Smooth muscle cell (in vitro differentiated cells): ENCODE results near the gene RAI1. TPM values are rescaled to one million over a fixed set of nuclear protein-coding genes. Genes with fewer than 3 reads are reported as not detected.
"Not testable (repeated sequence)": the region's sequence is repeated elsewhere in the genome, so short reads cannot be mapped to it uniquely, and the experiment has no call there.

ENCODE experiments used
- DNase-seq: peaks from one replicate; lab custom pipeline; 2025; ENCODE audit not compliant: unreplicated experiment; lab: John Stamatoyannopoulos, UW
- H2AFZ ChIP-seq: fragments of 200-600 bp; sonication (generic); 2 replicates; pipeline ENCODE4 v1.6.0; 2016; ENCODE audit warnings: antibody characterized with exemption, low read depth, mild to moderate bottlenecking
- H3F3A ChIP-seq: fragments of 200-600 bp; sonication (generic); 2 replicates; pipeline ENCODE4 v1.6.0; 2017; ENCODE audit warnings: antibody characterized with exemption, low read depth
- H3K27ac ChIP-seq: fragments of 200-600 bp; sonication (generic); 2 replicates; pipeline ENCODE4 v1.5.1; 2016; ENCODE audit warnings: low read depth, mild to moderate bottlenecking
- H3K27me3 ChIP-seq: fragments of 200-600 bp; sonication (generic); 2 replicates; pipeline ENCODE4 v1.6.1; 2016; ENCODE audit warnings: low read depth, mild to moderate bottlenecking
- H3K36me3 ChIP-seq: fragments of 200-600 bp; sonication (generic); 2 replicates; pipeline ENCODE4 v1.5.1; 2016; ENCODE audit warnings: low read depth
- H3K4me1 ChIP-seq: fragments of 200-600 bp; sonication (generic); 2 replicates; pipeline ENCODE4 v1.5.1; 2016; ENCODE audit warnings: low read depth
- H3K4me2 ChIP-seq: fragments of 200-600 bp; sonication (generic); 2 replicates; pipeline ENCODE4 v1.6.0; 2016; ENCODE audit warnings: mild to moderate bottlenecking
- H3K4me3 ChIP-seq: fragments of 200-600 bp; sonication (generic); 2 replicates; pipeline ENCODE4 v1.5.1; 2016; ENCODE audit warnings: mild to moderate bottlenecking
- H3K79me2 ChIP-seq: fragments of 200-600 bp; sonication (generic); 2 replicates; pipeline ENCODE4 v1.6.0; 2016; ENCODE audit warnings: low read depth, mild to moderate bottlenecking
- H3K9ac ChIP-seq: fragments of 200-600 bp; sonication (generic); 2 replicates; pipeline ENCODE4 v1.6.0; 2016; ENCODE audit warnings: low read depth
- H3K9me3 ChIP-seq: fragments of 200-600 bp; sonication (generic); replicated peaks from 2 replicates; pipeline ENCODE4 v1.5.1; 2016; ENCODE audit warnings: low read depth
- H4K20me1 ChIP-seq: fragments of 200-600 bp; sonication (generic); 2 replicates; pipeline ENCODE4 v1.6.0; 2016; ENCODE audit warnings: low read depth
- WGBS: methylation state at CpG from one replicate; pipeline ENCODE4 v1.1.7; 2016; ENCODE audit warnings: low lambda C conversion rate; 5-methylcytosine and 5-hydroxymethylcytosine counted together
- polyA plus RNA-seq: library from polyadenylated mRNA; unstranded; fragments of >200 nt; fragmentation: Nextera tagmentation; extraction: Ambion mirVana; gene quantifications from 2 replicates; pipeline ENCODE4 v1.2.1, GENCODE V29; 2016
- total RNA-seq: library from RNA; depleted of rRNA; stranded (reverse); fragments of >200 nt; gene quantifications from 2 replicates; pipeline ENCODE4 v1.2.3, GENCODE V29; 2014
- TF ChIP-seq, protein P1 (sequence below): fragments of 200-600 bp; sonication (generic); IDR thresholded peaks from 2 replicates; pipeline ENCODE4 v1.5.1; 2017; ENCODE audit warnings: borderline replicate concordance, mild to moderate bottlenecking, antibody characterized with exemption; ENCODE audit not compliant: insufficient read depth, poor library complexity, severe bottlenecking

The RAI1 gene, protein sequence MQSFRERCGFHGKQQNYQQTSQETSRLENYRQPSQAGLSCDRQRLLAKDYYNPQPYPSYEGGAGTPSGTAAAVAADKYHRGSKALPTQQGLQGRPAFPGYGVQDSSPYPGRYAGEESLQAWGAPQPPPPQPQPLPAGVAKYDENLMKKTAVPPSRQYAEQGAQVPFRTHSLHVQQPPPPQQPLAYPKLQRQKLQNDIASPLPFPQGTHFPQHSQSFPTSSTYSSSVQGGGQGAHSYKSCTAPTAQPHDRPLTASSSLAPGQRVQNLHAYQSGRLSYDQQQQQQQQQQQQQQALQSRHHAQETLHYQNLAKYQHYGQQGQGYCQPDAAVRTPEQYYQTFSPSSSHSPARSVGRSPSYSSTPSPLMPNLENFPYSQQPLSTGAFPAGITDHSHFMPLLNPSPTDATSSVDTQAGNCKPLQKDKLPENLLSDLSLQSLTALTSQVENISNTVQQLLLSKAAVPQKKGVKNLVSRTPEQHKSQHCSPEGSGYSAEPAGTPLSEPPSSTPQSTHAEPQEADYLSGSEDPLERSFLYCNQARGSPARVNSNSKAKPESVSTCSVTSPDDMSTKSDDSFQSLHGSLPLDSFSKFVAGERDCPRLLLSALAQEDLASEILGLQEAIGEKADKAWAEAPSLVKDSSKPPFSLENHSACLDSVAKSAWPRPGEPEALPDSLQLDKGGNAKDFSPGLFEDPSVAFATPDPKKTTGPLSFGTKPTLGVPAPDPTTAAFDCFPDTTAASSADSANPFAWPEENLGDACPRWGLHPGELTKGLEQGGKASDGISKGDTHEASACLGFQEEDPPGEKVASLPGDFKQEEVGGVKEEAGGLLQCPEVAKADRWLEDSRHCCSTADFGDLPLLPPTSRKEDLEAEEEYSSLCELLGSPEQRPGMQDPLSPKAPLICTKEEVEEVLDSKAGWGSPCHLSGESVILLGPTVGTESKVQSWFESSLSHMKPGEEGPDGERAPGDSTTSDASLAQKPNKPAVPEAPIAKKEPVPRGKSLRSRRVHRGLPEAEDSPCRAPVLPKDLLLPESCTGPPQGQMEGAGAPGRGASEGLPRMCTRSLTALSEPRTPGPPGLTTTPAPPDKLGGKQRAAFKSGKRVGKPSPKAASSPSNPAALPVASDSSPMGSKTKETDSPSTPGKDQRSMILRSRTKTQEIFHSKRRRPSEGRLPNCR (N-terminal part only)
- total RNA-seq (11.1 and 12.2 TPM in 2 replicates), polyA plus RNA-seq (17.6 and 19.2 TPM in 2 replicates)

DNA sequence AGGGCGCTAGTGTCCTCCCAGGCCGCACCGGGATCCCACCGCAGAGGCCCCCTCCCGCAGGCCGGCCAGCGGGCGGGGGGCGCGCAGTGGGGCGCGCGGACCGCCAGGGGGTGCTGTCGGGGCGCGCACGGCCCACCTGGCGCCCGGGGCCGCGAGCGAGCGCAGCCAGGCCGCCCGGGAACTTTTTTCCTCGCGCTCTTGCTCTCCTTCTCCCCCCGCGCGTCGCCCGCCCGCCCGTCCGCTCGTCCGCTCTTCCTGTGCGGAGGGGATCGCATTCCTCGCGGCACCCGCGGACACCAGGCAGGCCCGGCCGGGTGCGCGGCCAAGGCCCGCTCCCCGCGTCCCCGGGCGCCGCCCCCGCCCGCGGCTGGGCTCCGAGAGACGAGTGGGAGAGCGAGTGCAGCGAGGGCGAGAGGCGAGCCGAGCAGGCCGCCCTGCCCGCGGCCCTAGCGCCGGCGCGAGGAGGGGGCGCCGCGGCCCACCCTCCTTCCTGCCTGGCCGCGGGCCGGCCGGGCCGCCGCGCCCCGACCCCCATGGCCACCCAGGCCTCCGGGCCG is at the start of gene RAI1:
Gene RAI1, plus strand, starts transcription at position 272 of the 557 bp plus-strand sequence. CDS start 111,491 bp downstream, outside the sequence.
- Histone ChIP-seq H3K27ac (peak within 1 kb of the TSS; percentile 99), H3K27me3 (no peaks in the 10 kb centered on the region), H4K20me1 (peaks cover 11% of the 10 kb centered on the region), H3F3A (peaks cover 31% of the 10 kb centered on the region), H3K36me3 (no peaks in the 10 kb centered on the region), H3K9me3 (no peaks in the 10 kb centered on the region), H2AFZ (peak within 1 kb of the TSS; percentile 81), H3K4me1 (peaks cover 17% of the 10 kb centered on the region), H3K79me2 (peaks cover 39% of the 10 kb centered on the region), H3K4me3 (peak within 1 kb of the TSS; percentile 92), H3K4me2 (peak within 1 kb of the TSS; percentile 98), H3K9ac (peak within 1 kb of the TSS; percentile 99)
- under 1% methylated on average over 27 of the region's 84 CpGs for WGBS
- TF ChIP-seq, protein P1, sequence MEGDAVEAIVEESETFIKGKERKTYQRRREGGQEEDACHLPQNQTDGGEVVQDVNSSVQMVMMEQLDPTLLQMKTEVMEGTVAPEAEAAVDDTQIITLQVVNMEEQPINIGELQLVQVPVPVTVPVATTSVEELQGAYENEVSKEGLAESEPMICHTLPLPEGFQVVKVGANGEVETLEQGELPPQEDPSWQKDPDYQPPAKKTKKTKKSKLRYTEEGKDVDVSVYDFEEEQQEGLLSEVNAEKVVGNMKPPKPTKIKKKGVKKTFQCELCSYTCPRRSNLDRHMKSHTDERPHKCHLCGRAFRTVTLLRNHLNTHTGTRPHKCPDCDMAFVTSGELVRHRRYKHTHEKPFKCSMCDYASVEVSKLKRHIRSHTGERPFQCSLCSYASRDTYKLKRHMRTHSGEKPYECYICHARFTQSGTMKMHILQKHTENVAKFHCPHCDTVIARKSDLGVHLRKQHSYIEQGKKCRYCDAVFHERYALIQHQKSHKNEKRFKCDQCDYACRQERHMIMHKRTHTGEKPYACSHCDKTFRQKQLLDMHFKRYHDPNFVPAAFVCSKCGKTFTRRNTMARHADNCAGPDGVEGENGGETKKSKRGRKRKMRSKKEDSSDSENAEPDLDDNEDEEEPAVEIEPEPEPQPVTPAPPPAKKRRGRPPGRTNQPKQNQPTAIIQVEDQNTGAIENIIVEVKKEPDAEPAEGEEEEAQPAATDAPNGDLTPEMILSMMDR, result peak; percentile 55
- peak; percentile 53 for DNase-seq

DNA sequence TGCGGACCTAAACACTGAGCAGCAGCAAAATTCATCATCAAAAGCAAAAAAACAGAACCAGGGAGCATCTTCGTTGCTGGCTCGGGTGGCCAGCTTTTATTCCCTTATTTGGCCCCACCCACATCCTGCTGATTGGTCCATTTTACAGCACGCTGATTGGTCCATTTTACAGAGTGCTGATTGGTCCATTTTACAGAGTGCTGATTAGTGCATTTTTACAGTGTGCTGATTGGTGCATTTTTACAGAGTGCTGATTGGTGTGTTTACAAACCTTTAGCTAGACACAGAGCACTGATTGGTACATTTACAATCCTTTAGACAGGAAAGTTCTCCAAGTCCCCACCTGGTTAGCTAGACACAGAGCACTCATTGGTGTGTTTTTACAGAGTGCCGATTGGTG is 48.6 kb upstream of the RAI1 start:
- H3K27ac ChIP-seq, H3K79me2 ChIP-seq, H3K4me3 ChIP-seq, H2AFZ ChIP-seq, H3K36me3 ChIP-seq, H3K9ac ChIP-seq, DNase-seq, H3K27me3 ChIP-seq, H3K4me2 ChIP-seq, H4K20me1 ChIP-seq, H3K4me1 ChIP-seq, H3K9me3 ChIP-seq, H3F3A ChIP-seq: not testable (repeated sequence)
- 93% methylated on average over 5 of the region's 5 CpGs for WGBS

DNA sequence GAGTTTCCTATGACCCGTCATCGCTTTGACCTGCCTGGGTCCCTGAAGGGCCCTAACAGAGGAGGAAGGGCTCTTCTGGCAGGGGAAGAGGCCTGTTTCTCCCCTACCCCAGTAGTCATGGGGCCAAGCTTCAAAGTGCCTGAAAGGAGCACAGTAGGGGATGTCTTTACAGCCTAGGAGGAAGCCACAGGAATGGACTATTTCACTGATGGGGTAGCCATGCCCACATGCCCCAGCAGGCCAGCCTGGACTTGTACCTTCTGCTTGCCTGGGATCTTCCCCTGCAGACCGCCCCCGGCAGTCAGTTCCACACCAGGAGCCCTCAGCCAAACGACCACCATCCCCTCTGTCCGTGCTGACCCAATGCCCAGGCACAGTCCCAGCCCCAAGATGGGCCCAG is 47.9 kb upstream of the RAI1 start:
- Histone ChIP-seq H3K4me3 (no peak overlapping the region), H2AFZ (no peak overlapping the region), H3K27ac (no peak overlapping the region), H3F3A (no peaks in the 10 kb centered on the region), H3K9ac (no peak overlapping the region), H3K4me2 (no peak overlapping the region), H3K9me3 (no peaks in the 10 kb centered on the region), H3K27me3 (no peaks in the 10 kb centered on the region), H3K36me3 (no peaks in the 10 kb centered on the region), H4K20me1 (no peaks in the 10 kb centered on the region), H3K4me1 (no peaks in the 10 kb centered on the region), H3K79me2 (no peaks in the 10 kb centered on the region)
- 92% methylated on average over 6 of the region's 6 CpGs for WGBS
- no peak for DNase-seq
- TF ChIP-seq, protein P1, result no peak

DNA sequence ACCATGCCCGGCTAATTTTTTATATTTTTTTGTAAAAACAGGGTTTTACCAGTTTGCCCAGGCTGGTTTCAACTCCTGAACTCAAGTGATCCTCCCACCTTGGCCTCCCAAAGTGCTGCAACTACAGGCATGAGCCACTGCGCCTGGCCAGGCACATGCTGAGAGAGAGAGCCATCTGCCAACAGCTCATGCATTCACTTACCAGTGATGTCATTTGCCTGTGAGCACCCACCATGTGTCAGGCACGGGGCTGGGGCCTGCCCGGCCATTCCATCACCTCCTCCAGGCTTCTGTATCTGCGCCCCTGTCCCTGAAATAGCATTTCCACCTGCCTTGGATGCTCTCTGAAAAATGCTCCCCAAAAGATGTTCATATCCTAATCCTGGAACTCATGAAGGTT is 46.1 kb upstream of the RAI1 start:
- Histone ChIP-seq H3K27me3 (no peaks in the 10 kb centered on the region), H3K9me3 (no peaks in the 10 kb centered on the region), H3K4me2 (no peak overlapping the region), H3K79me2 (no peaks in the 10 kb centered on the region), H3K9ac (no peak overlapping the region), H3K27ac (no peak overlapping the region), H2AFZ (no peak overlapping the region), H3F3A (no peaks in the 10 kb centered on the region), H3K4me3 (no peak overlapping the region), H3K36me3 (no peaks in the 10 kb centered on the region), H3K4me1 (no peaks in the 10 kb centered on the region), H4K20me1 (no peaks in the 10 kb centered on the region)
- TF ChIP-seq, protein P1, result no peak
- 91% methylated on average over 5 of the region's 5 CpGs for WGBS
- DNase-seq, result no peak

DNA sequence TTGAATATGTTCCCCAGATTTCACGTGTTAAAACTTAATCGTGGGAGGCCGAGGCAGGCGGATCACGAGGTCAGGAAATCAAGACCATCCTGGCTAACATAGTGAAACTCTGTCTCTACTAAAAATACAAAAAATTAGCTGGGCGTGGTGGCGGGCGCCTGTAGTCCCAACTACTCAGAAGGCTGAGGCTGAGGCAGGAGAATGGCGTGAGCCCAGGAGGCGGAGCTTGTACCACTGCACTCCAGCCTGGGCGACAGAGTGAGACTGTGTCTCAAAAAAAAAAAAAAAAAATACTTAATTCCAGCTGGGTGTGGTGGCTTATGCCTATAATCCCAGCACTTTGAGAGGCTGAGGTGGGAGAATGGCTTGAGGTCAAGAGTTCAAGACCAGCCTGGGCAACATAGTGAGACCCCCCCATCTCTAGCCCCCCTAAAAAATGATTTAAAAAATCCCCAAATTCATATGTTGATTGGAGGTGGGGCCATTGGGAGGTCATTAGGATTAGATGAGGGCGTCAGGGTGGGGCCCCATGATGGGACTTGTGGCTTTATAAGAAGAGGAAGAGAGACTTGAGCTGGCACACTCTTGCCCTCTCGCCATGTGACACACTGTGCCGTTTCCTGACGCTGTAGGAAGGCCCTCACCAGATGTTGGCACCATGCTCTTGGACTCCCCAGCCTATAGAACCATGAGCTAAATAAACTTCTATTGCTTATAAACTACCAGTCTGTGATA is 45.6 kb upstream of the RAI1 start:
- H3K9me3 ChIP-seq, H3K27me3 ChIP-seq, H3K27ac ChIP-seq, H3F3A ChIP-seq, H2AFZ ChIP-seq, H3K4me1 ChIP-seq, H3K79me2 ChIP-seq, H3K36me3 ChIP-seq, H3K9ac ChIP-seq, DNase-seq, H3K4me2 ChIP-seq, H4K20me1 ChIP-seq, H3K4me3 ChIP-seq: not testable (repeated sequence)
- WGBS, result 96% methylated on average over 15 of the region's 15 CpGs
